ENCODE data around the gene DHRS7B. TPM values are rescaled to one million over a fixed set of nuclear protein-coding genes. Genes with fewer than 3 reads are reported as not detected.
"Not testable (repeated sequence)": the region's sequence is repeated elsewhere in the genome, so short reads cannot be mapped to it uniquely, and the experiment has no call there.

DHRS7B gene
- total RNA-seq, 2 experiments from 2014 or later, result 12.8 to 15.0 TPM

DNA sequence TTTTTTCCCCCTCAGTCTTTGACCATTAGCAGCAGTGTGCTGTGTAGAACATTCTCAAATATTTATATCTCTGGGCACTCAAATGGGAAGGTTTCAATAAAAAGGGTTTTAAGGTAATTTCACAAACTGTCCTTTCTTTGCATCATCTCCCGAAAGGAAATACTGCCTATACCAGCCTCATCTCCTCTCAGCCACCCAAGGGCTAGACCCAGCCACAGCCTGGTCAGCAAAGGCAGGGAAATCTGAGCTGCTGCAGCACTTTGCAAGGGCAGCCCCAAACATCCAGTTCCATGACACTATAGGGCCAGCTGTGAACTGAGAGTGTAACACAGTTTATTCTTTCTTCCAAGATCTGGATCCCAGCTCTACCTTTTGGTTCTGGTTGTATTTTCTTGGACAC, 58.3 kb downstream of the DHRS7B start:
- Mint-ChIP-seq H3K9me3 (ENCODE audit: low read depth) (no peaks in the 10 kb centered on the region), H3K27ac (no peak overlapping the region), H3K4me1 (no peaks in the 10 kb centered on the region), H3K4me3 (no peak overlapping the region), H3K36me3 (ENCODE audit: low read depth) (peaks cover 16% of the 10 kb centered on the region), H3K27me3 (no peaks in the 10 kb centered on the region)
- DNase-seq (no peak), ATAC-seq (no peak)
- POLR2A ChIA-PET, result no interaction called here
- CTCF ChIA-PET, result interaction anchor here (0.5 kb wide), 1 partner anchor 23 kb away, joined by 3 read pairs; no protein-coding TSS in a partner anchor
- intact Hi-C loops (cut with DNase I, micrococcal nuclease), result no loop called here

DNA sequence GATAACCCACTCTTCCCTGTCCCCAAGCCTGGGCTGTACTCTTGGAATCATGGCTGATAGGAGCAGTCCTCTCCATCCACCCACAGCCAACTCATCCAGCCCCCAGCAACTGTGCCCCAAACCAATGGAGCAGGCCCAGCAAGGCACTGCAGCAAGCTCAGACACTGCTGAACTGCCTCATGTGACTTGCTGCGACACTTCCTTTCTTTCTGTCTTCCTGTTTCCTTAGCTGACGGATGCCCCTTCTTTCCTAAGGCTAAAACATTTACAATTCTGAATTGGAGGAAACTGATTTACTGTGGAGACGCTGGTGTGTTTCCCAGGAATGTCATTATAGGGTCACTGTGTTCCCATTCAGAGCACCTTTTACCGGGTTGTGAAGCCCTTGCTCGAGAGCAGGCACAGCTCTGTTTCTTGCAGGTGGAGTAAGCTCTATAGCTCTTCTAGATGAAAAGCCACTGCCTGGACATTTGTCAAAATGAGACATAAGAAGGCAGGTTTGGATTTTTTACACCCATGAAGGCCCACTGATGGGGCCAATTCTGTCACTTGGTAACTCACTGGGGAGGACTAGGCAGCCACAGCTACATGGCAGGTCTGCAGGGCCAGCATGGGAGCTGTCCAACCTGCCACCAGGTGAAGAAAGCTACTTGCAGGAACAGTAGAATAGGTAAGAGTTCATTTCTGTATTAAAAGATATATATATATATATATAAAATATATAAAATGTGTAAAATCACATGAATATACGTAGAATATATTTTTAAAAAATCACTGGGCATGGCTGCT, 59.8 kb downstream of the DHRS7B start:
- ATAC-seq (no peak), DNase-seq (no peak)
- intact Hi-C loops (cut with DNase I, micrococcal nuclease), result no loop called here
- Mint-ChIP-seq H3K4me1 (no peaks in the 10 kb centered on the region), H3K4me3 (no peak overlapping the region), H3K9me3 (ENCODE audit: low read depth) (no peaks in the 10 kb centered on the region), H3K27ac (no peak overlapping the region), H3K27me3 (no peaks in the 10 kb centered on the region), H3K36me3 (ENCODE audit: low read depth) (peaks cover 24% of the 10 kb centered on the region)
- POLR2A ChIA-PET, result no interaction called here
- CTCF ChIA-PET, result interaction anchor here (0.8 kb wide), 1 partner anchor 15 kb away, joined by 4 read pairs; no protein-coding TSS in a partner anchor

GRCh38 chr17:21189361-21189760, 62.6 kb downstream of the DHRS7B start:
- Mint-ChIP-seq H3K4me1 (no peaks in the 10 kb centered on the region), H3K36me3 (ENCODE audit: low read depth) (peaks cover 22% of the 10 kb centered on the region), H3K9me3 (ENCODE audit: low read depth) (no peaks in the 10 kb centered on the region), H3K27me3 (no peaks in the 10 kb centered on the region), H3K4me3 (no peak overlapping the region), H3K27ac (no peak overlapping the region)
- intact Hi-C loops (cut with DNase I, micrococcal nuclease), result no loop called here
- ChIA-PET CTCF (interaction anchor here (0.7 to 1.2 kb wide), 2 partner anchors 8 to 24 kb away, joined by 3 read pairs; no protein-coding TSS in a partner anchor), POLR2A (no interaction called here)
- DNase-seq (no peak), ATAC-seq (no peak)

- no peaks in the 10 kb centered on the region for H3K9me3 Mint-ChIP-seq (ENCODE audit: low read depth)
- no peaks in the 10 kb centered on the region for H3K4me1 Mint-ChIP-seq
- ChIA-PET POLR2A (interaction anchor here (0.6 kb wide), 1 partner anchor 306 kb away, joined by 4 read pairs; no protein-coding TSS in a partner anchor), CTCF (interaction anchor here (0.7 to 1.2 kb wide), 2 partner anchors 8 to 23 kb away, joined by 3 read pairs; no protein-coding TSS in a partner anchor)
- intact Hi-C loops (cut with DNase I, micrococcal nuclease), result no loop called here
- no peak overlapping the region for H3K4me3 Mint-ChIP-seq
- H3K36me3 Mint-ChIP-seq (ENCODE audit: low read depth), result peaks cover 20% of the 10 kb centered on the region
- no peak for ATAC-seq
- no peaks in the 10 kb centered on the region for H3K27me3 Mint-ChIP-seq
- H3K27ac Mint-ChIP-seq, result no peak overlapping the region
- no peak for DNase-seq
Observed at GRCh38 chr17:21190078-21190477, 63.3 kb downstream of the DHRS7B start.

- no peak for ATAC-seq
- Mint-ChIP-seq H3K4me1 (no peaks in the 10 kb centered on the region), H3K27me3 (no peaks in the 10 kb centered on the region), H3K9me3 (ENCODE audit: low read depth) (no peaks in the 10 kb centered on the region), H3K4me3 (no peak overlapping the region), H3K36me3 (ENCODE audit: low read depth) (peaks cover 21% of the 10 kb centered on the region), H3K27ac (no peak overlapping the region)
- CTCF ChIA-PET, result interaction anchor here (1.4 kb wide), 1 partner anchor 70 kb away, joined by 6 read pairs; no protein-coding TSS in a partner anchor
- intact Hi-C loops (cut with DNase I, micrococcal nuclease), result no loop called here
- no peak for DNase-seq
- POLR2A ChIA-PET, result no interaction called here
Observed at GRCh38 chr17:21191698-21192097, 64.9 kb downstream of the DHRS7B start.

DNA sequence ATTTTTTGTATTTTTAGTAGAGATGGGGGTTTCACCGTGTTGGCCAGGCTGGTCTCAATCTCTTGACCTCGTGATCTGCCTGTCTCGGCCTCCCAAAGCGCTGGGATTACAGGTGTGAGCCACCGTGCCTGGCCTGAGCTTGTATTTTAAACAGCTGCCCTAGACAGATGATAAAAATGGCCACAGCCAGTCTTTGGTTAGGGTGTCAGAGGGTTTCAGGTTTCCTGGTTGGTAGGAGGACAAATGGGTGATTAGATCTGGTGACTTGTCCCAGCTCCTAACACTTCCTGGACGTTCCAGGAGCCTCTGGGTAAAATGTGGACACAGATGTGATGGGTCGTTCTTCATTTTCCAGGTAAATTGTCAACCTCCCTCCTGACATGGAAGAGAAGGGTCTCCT, 65.7 kb downstream of the DHRS7B start:
- CTCF ChIA-PET, result interaction anchor here (1.1 kb wide), 1 partner anchor 312 kb away, joined by 3 read pairs; no protein-coding TSS in a partner anchor
- H3K4me3 Mint-ChIP-seq; H3K27me3 Mint-ChIP-seq; intact Hi-C loops (cut with DNase I, micrococcal nuclease); H3K4me1 Mint-ChIP-seq; DNase-seq; H3K9me3 Mint-ChIP-seq (ENCODE audit: low read depth); H3K27ac Mint-ChIP-seq; ATAC-seq: not testable (repeated sequence)
- H3K36me3 Mint-ChIP-seq (ENCODE audit: low read depth), result peaks cover 28% of the 10 kb centered on the region
- POLR2A ChIA-PET, result interaction anchor here (0.6 kb wide), 1 partner anchor 247 kb away, joined by 8 read pairs; no protein-coding TSS in a partner anchor

GRCh38 chr17:21193031-21193430, 66.3 kb downstream of the DHRS7B start:
- Mint-ChIP-seq H3K27ac (no peak overlapping the region), H3K4me3 (no peak overlapping the region), H3K36me3 (ENCODE audit: low read depth) (peaks cover 33% of the 10 kb centered on the region), H3K9me3 (ENCODE audit: low read depth) (no peaks in the 10 kb centered on the region), H3K4me1 (no peaks in the 10 kb centered on the region), H3K27me3 (no peaks in the 10 kb centered on the region)
- ATAC-seq (peak; percentile 42), DNase-seq (peak; percentile 22)
- CTCF ChIA-PET, result interaction anchor here (1.1 kb wide), 1 partner anchor 312 kb away, joined by 3 read pairs; no protein-coding TSS in a partner anchor
- intact Hi-C loops (cut with DNase I, micrococcal nuclease), result no loop called here
- POLR2A ChIA-PET, result interaction anchor here (0.6 kb wide), 1 partner anchor 248 kb away, joined by 8 read pairs; no protein-coding TSS in a partner anchor

DNA sequence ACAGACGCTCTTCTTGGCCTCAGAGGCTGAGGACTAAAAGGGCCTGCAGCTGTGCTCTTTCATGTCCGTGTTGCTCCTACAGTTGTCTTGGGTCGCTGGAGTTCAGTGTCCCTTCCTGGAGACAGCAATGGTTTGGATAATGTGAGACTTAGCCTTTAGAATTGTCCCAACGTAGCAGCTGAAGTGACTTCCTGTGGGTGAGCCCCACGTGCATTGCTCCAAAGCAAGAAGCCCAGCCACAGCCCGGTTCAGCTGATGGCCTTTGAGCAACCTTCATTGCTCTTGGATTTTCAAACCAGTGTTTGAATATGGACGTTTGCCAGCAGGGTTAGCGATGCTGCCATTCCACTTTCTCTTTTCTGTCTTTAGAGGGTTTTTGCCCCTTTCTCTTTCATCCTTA, 67.5 kb downstream of the DHRS7B start:
- H3K4me1 Mint-ChIP-seq, result no peaks in the 10 kb centered on the region
- peaks cover 40% of the 10 kb centered on the region for H3K36me3 Mint-ChIP-seq (ENCODE audit: low read depth)
- no peak for DNase-seq
- H3K9me3 Mint-ChIP-seq (ENCODE audit: low read depth), result no peaks in the 10 kb centered on the region
- H3K27ac Mint-ChIP-seq, result no peak overlapping the region
- ATAC-seq, result no peak
- ChIA-PET CTCF (no interaction called here), POLR2A (no interaction called here)
- intact Hi-C loops (cut with DNase I, micrococcal nuclease), result no loop called here
- H3K4me3 Mint-ChIP-seq, result no peak overlapping the region
- H3K27me3 Mint-ChIP-seq, result no peaks in the 10 kb centered on the region

DNA sequence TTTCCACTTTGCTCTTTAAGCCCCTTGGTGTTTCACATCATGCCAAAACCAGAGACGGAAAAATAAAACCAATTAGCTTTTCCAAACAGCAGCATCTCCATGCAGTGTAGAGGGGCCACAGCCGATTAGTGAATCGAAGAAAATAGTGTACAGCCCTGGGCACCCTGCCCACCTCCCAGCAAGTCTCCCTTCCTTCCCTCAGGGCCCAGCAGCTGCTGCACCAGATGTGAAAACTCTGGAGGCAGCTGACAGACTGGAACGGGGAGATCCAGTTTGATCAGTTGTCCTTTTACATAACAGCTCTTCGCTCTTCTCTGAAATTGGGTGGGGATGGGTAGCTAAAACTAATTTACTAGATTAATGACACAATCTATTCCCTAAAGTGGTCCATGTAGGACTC, 67.9 kb downstream of the DHRS7B start:
- POLR2A ChIA-PET, result no interaction called here
- no peak overlapping the region for H3K4me3 Mint-ChIP-seq
- ATAC-seq (no peak), DNase-seq (no peak)
- H3K36me3 Mint-ChIP-seq (ENCODE audit: low read depth), result peaks cover 40% of the 10 kb centered on the region
- H3K9me3 Mint-ChIP-seq (ENCODE audit: low read depth), result no peaks in the 10 kb centered on the region
- no peaks in the 10 kb centered on the region for H3K27me3 Mint-ChIP-seq
- no peak overlapping the region for H3K27ac Mint-ChIP-seq
- CTCF ChIA-PET, result no interaction called here
- intact Hi-C loops (cut with DNase I, micrococcal nuclease), result no loop called here
- H3K4me1 Mint-ChIP-seq, result no peaks in the 10 kb centered on the region

- Mint-ChIP-seq H3K27me3 (no peaks in the 10 kb centered on the region), H3K36me3 (ENCODE audit: low read depth) (peaks cover 32% of the 10 kb centered on the region), H3K27ac (no peak overlapping the region), H3K4me3 (no peak overlapping the region), H3K9me3 (ENCODE audit: low read depth) (no peaks in the 10 kb centered on the region), H3K4me1 (peaks cover 5% of the 10 kb centered on the region)
- POLR2A ChIA-PET, result no interaction called here
- no peak for DNase-seq
- intact Hi-C loops (cut with DNase I, micrococcal nuclease), result no loop called here
- CTCF ChIA-PET, result no interaction called here
- no peak for ATAC-seq
Observed at GRCh38 chr17:21196126-21196525, 69.4 kb downstream of the DHRS7B start.

DNA sequence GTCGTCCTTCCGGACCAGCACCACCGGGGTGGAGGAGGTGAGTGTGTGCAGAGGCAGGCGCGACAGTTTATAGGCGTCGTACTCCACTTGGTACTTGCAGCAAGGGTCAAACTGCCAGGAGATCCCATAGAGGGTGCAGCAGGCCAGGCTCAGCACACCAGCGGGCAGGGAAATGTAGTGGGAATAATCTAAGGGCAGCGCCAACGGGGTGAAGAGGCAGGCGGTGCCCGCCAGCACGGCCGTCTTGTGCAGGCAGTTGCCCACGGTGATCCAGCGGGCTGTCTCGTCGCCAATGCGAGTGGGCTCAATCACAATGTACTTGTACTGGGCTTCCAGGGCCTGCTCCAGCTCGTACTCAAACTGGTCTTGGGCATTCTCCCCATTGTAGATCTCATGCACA, 71.6 kb downstream of the DHRS7B start:
- Mint-ChIP-seq H3K4me1 (peaks cover 12% of the 10 kb centered on the region), H3K27ac (no peak overlapping the region), H3K27me3 (no peaks in the 10 kb centered on the region), H3K36me3 (ENCODE audit: low read depth) (peaks cover 28% of the 10 kb centered on the region), H3K4me3 (no peak overlapping the region), H3K9me3 (ENCODE audit: low read depth) (no peaks in the 10 kb centered on the region)
- ATAC-seq, result no peak
- POLR2A ChIA-PET, result no interaction called here
- CTCF ChIA-PET, result no interaction called here
- no peak for DNase-seq
- intact Hi-C loops (cut with DNase I, micrococcal nuclease), result no loop called here

DNA sequence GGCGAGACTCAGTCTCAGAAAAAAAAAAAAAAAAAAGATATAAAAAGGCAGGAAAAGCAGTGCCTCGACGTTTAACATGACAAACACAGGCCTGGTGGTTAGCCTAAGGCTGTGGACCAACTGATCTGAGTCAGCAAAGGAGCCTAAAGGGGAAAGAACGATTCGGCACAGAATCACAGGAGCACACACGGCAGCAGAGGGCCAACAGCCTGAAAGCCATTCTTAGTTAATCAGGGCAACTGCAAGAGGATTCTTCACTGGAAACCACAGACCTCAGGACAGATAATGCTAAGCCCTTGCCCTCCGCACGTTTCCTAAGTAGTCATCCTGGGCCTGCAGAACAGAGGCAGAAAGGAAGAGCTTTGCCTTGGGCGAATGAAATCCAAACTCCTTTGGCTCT, 72.5 kb downstream of the DHRS7B start:
- POLR2A ChIA-PET, result no interaction called here
- ATAC-seq, result no peak
- CTCF ChIA-PET, result no interaction called here

More for the DNA sequence above, 72.5 kb downstream of the DHRS7B start:
- Mint-ChIP-seq H3K9me3 (ENCODE audit: low read depth) (no peaks in the 10 kb centered on the region), H3K27ac (no peak overlapping the region), H3K4me3 (no peak overlapping the region), H3K36me3 (ENCODE audit: low read depth) (peaks cover 25% of the 10 kb centered on the region), H3K4me1 (peaks cover 12% of the 10 kb centered on the region), H3K27me3 (no peaks in the 10 kb centered on the region)
- intact Hi-C loops (cut with DNase I, micrococcal nuclease), result no loop called here
- DNase-seq, result no peak
